Suppressor macrophage treated with lipopolysaccharide for 1 hour (primary cell): ENCODE measurements around the gene PAN2.
"Not testable (repeated sequence)": the region's sequence is repeated elsewhere in the genome, so short reads cannot be mapped to it uniquely, and the experiment has no call there.

Experiments used
- DNase-seq, 3 donors: peaks; one replicate each; pipeline ENCODE4 v3.0.0-alpha.2; 2020 to 2022

PAN2 gene, protein sequence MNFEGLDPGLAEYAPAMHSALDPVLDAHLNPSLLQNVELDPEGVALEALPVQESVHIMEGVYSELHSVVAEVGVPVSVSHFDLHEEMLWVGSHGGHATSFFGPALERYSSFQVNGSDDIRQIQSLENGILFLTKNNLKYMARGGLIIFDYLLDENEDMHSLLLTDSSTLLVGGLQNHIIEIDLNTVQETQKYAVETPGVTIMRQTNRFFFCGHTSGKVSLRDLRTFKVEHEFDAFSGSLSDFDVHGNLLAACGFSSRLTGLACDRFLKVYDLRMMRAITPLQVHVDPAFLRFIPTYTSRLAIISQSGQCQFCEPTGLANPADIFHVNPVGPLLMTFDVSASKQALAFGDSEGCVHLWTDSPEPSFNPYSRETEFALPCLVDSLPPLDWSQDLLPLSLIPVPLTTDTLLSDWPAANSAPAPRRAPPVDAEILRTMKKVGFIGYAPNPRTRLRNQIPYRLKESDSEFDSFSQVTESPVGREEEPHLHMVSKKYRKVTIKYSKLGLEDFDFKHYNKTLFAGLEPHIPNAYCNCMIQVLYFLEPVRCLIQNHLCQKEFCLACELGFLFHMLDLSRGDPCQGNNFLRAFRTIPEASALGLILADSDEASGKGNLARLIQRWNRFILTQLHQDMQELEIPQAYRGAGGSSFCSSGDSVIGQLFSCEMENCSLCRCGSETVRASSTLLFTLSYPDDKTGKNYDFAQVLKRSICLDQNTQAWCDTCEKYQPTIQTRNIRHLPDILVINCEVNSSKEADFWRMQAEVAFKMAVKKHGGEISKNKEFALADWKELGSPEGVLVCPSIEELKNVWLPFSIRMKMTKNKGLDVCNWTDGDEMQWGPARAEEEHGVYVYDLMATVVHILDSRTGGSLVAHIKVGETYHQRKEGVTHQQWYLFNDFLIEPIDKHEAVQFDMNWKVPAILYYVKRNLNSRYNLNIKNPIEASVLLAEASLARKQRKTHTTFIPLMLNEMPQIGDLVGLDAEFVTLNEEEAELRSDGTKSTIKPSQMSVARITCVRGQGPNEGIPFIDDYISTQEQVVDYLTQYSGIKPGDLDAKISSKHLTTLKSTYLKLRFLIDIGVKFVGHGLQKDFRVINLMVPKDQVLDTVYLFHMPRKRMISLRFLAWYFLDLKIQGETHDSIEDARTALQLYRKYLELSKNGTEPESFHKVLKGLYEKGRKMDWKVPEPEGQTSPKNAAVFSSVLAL

DNA sequence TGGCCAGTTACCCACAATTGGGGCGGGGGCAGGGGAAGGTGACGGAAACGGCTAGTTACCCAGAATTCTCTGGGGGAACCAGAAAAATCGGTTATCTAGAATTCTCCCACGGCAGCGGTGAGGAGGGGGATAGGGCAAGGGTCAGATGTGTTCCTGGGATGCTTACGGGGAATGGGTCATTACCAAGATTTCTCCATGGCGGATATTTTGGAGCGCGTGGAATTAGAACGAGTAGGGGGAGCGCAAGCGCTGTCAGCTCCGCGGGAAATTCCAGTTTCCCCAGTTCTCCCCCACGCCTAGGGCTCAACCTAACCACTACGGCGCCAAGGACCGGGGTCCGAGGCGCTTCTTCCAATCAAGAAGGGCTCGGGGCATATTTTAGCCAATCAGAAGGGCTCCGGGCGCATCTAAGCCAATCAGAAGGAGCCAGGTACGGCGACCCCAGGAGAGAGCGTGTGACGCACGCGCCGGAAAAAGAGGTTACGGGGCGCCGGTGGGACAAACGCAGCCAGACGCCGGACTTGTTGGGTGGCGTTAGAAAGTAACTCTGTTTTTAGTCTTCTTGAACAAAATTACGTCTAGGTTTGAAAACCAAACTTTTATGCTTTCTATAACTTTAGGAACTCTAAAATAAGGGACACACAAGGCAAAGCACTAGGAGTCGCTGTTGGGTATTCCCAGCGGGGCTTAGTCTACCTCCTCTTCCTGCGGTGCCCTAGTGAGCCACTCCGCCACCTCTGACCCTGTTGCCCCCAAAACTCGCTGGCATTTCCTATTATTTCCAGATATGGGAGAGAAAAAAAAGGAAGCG, at the start of gene PAN2:
Gene PAN2, minus strand, starts transcription at position 322 of the 811 bp plus-strand sequence. CDS start 906 bp downstream, outside the sequence.
- DNase-seq, result peak; percentile 97 to 99 (median 98)

DNA sequence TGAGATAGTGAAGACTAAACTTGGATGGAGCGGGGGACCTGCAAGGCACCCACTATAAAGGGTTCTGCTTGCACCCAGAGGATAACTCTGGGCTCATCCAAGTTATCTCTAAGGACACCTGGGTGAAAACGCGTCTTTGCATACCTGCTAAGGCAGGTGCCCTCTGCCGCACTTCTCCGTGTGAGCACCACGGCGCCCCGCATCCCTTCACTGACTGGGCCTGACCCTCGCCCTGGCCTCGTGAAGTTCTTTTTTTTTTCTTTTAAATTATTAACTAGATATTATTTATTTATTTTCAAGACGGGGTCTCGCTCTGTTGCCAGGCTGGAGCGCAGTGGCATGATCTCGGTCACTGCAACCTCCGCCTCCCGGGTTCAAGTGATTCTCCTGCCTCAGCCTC, 48.8 kb upstream of the PAN2 start:
- no peak for DNase-seq

DNA sequence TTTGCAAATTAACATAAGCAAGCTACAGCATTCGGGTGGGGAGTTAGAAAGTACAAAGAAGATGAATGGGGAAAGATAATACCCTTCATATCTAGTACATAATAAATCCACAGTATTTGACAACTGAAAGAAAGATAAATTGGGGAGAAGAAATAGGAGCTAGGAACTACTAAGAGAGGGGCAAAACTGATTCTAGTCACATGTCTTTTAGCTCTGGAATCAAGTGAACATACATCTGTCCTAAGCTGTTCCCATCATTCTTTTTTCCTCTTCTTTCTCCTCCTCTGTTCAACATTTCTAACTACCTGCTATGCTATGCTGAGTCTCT, 44.2 kb upstream of the PAN2 start:
- DNase-seq, result no peak

DNA sequence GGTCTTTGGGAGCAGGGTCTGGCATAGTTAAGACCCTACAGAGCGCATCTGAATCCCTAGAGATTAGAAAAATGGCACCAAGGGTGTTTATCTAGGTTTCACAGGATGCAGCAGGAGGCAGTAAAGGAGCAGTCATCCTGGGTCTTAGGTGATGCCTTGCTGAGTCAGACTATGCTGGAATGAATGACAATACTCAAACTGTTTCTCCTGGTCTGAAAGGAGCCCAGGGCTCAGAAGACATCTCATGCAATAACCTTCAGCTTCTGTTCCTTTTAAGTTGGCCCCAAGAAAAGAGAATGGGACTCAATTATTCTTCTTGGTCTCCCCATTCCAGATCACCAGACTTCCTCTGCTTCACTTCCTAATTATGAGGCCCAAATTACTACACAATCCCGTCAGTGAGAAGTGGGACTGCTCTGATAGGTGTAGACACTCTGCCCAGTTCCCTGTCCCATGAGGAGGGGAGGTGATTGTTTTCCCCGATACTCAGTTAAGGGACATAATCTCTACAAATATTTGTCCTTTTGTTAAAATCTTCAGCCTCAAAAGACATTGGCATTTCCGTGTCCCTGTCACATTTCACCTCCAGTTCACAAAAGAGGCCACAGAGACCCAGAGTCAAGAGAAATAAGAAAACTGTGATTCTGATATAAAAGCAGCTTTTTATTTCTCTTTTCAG, 43.6 kb upstream of the PAN2 start:
- DNase-seq, result peak in 1 of 3 donors; percentile 15

DNA sequence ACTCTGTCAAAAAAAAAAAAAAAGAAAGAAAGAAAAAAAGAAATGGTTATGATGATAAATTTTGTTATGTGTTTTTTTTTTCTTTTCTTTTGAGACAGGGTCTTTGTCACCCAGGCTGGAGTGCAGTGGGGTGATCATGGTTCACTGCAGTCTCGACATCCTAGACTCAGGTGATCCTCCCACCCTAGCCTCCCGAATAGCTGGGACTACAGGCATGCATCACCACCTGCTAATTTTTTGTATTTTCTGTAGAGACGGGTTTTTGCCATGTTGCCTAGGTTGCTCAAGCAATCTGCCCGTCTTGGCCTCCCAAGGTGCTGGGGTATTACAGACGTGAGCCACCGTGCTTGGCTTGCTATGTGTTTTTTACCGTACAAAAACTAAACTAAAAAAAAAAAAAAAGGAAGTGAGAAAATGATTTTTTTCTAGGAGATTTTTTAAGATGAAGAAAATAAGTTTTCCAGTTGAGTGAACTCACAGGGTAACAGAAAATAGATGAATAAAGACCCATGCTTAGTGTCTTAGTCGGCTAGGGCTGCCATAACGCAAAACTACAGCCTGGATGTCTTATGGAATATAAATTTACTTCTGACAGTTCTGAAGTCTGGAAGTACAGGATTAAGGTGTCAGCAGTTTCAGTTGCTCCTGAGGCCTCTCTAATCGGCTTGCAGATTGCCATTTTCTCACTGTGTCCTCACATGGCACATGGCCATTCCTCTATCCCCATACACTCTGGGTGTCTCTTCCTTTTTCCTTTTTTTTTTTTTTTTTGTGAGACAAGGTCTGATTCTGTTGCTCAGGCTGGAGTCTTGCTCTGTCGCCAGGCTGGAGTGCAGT, 42.0 kb upstream of the PAN2 start:
- no peak for DNase-seq

DNA sequence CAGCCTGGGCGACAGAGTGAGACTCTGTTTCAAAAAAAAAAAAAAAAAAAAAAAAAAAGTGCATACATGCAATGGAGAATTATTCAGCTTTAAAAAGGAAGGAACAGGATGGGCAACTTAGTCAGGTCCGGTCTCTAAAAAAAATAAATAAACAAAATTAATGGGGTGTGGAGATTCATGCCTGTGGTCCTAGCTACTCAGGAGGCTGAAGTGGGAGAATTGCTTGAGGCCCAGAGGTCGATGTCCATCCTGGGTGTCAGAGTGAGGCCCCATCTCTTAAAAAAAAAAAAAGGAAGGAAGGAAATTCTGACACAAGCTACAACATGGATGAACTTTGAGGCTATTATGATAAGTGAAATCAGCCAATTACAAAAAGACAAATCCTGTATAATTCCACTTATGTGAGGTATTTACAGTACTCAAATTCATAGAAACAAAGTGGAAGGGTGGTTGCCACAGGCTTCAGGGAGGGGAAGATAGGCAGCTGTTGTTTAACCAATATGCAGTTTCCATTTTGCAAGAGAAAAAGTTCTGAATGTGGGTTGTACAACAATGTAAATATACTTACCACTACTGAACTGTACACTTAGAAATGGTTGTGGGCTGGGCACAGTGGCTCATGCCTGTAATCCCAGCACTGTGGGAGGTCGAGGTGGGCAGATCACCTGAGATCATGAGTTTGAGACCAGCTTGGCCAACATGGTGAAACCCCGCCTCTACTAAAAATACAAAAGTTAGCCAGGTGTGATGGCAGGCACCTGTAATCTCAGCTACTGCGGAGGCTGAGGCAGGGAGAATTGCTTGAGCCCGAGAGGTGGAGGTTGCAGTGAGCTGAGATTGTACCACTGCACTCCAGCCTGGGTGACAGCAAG, 41.2 kb upstream of the PAN2 start:
- peak in 1 of 3 donors; percentile 19 for DNase-seq

DNA sequence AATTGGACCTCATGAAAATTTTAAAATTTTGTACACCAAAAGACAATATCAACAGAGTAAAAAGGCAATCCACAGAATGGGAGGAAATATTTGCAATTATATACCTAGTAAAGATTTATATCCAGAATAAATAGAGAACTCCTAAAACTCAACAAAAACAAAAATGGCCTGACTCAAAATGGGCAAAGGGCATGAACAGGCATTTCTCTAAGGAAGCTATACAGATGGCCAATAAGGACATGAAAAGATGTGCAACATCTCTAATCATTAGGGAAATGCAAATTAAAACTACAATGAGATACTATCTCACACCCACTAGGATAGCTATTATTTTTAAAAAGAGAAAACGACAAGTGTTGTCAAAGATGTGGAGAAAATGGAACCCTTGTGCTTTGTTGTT, 39.7 kb upstream of the PAN2 start:
- DNase-seq, result no peak

DNA sequence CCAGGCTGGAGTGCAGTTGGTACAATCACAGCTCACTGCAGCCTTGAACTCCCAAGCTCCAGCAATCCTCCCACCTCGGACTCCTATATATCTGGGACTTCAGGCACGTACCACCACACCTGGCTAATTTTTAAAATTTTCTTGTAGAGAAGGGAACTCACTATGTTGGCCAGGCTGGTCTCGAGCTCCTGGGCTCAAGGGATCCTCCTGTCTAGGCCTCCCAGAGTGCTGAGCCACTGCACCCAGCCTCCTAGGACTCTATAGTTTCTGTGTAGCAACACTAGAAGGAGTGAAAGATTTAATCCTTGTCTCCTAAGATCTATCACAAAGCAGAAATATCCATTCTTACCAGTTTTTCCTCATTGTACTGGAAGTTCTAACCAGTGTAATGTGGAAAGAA, 33.1 kb upstream of the PAN2 start:
- DNase-seq, result no peak

DNA sequence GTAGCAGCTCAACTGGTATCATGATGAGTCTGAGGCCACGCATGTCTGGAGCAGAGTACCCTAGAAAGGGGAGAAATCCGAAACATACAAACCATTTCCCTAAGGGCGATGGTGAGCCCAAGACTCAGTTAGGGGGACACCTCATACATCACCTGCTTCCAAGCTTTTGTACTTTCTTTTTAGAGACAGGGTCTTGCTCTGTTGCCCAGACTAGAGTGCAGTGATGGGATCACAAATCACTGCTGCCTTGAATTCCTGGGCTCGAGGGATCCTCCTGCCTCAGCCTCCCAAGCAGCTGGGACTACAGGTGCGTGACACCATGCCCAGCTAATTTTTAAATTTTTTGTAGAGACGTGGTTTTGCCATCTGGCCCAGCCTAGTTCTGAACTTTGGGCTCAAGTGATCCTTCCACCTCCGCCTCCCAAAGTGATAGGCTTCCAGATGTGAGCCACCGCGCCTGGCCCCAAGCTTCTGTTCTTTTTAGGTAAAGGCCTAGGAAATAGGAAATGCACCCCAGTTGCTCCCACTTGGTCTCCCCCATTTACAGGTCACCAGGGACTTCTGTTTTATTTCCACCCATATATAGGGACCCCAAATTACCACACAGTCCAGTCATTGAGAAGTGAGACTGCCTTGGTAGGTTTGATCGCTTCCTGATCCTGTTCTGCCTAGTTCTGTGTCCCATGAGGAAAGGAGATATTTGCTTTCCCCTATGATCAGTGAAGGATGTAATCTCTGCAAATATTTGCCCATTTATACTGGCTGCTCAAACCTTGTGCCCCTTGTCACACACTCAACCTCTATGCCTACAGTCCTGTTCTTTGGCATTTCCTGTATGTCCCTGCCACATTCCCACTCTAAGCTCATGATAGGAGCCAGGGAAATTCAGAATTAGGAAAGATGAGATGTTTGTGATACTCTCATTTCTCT, 28.6 kb upstream of the PAN2 start, which contains the start of gene APOF:
Gene APOF, minus strand, starts transcription at position 728 of the 930 bp plus-strand sequence. Its CDS starts 112 bp downstream, at position 616.
- DNase-seq, result no peak

DNA sequence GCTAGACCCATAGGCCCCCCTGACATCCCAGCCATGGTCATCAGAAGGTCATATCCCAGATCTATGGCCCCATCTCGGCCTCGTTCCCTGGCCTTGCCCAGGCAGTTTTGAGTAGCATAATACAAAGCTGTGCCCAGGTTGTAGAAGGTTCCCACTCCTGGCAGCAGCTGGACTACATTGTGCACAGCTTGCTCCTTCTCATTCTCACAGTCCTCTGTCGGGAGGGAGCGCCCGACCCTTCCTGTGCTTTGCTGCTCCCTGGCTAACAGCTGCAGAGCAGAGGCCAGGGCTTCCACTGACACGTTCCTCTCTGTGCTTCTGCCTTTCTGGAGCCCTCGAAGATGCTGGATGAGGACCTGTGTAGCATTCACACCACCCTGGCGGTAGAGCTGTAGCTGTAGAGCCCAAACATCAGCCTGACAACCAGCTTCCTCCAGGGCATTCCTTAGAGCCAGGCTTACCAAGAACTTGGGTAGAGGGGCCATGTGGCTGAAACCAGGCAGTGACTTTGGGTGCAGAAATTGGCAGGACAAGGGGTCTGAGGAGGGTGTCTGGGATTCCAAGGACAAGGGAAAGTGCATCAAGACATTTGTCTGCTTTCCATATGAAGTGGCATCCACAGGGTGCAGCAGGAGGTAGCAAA, 27.8 kb upstream of the PAN2 start:
- no peak for DNase-seq

DNA sequence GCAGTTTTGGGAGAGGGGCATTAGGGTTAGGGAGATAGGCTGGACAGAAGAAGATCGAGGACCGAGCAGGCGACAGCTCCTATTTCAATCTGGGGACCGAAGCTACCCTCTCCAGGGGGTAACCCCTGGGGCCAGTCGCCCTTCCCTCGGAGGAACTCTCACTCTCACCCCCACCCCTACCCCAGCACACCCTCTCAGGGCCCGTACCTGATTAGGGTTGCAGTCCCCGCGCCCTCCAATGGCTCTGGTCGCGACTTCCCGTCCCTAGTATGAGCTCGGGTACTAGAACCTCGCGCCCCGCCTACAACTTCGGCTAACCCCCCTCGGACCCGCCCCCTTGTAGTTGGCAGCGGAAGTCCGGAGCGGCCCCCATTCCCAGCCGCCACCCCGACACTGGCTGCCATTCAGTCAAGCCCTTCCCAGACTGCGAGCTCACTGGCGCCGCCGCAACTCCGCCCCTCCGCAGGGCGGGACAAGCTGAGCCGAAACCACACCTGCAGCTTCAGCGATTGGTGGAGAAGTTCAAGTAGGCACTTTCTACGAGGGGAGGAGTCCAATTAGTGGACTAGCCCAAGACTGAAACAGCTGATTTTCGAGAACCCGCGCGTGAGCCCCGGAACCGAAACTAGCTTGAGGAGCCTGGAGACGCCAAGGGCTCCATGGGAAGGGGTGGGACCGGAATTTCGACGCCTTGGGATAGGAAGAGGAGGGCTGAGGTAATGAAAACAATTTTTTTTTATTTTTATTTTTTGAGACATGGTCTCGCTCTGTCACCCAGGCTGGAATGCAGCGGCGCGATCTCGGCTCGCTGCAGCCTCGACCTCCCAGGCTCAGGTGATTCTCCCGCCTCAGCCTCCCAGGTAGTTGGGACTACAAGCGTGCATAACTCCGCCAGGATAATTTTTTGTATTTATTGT, 26.3 kb upstream of the PAN2 start, which contains the start of gene STAT2:
Gene STAT2, minus strand, starts transcription at position 257 of the 917 bp plus-strand sequence. CDS start 3,536 bp downstream, outside the sequence.
- DNase-seq, result peak; percentile 99 to 100 (median 100)

DNA sequence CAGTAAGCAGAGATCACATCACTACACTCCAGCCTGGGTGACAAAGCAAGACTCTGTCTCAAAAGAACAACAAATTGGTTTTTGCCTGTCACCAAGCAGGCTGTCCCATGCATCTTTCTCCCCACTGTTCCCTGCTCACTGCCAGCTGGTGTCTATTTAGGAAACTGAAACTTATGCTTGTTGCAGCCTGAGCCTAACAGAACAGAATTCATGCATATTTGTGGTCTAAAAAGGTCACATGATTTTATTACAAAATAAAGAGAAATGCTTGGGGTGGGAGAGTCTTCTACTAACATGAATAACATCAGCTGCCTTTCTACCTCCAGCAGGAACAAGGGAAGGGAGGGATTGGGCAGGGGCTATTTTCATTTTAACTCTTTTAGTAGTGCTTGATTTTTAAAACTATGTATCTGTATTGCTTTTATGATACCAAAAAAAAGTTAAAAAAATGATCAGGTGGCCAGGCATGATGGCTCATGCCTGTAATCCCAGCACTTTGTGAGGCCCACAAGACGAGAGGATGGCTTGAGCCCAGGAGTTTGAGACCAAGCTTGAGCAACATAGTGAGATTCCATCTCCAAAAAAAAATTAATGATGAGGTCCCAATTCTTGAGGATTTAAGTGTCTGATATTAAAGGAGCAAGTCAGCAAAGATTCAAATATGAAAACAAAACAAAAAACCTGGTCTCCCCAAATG, 25.2 kb upstream of the PAN2 start:
- peak; percentile 69 to 87 (median 70) for DNase-seq

DNA sequence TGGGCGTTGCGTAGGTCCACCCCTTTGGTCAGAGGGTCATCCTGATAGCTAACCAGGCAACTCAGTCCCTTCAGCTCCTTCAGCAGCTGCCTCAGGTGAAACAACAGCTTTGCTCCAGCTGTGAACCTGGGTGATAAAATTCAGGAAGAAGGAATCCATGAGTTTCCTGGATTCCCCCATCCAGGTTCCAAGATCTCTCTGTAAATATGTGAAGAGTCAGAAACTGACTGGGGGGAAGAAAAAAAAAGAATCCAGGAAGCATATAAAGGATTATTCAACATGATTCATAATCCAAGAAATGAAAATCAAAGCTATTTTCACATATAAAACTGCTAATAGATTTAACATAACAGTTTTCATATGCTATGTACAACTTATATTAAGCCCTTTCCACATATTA, 17.5 kb upstream of the PAN2 start:
- no peak for DNase-seq

DNA sequence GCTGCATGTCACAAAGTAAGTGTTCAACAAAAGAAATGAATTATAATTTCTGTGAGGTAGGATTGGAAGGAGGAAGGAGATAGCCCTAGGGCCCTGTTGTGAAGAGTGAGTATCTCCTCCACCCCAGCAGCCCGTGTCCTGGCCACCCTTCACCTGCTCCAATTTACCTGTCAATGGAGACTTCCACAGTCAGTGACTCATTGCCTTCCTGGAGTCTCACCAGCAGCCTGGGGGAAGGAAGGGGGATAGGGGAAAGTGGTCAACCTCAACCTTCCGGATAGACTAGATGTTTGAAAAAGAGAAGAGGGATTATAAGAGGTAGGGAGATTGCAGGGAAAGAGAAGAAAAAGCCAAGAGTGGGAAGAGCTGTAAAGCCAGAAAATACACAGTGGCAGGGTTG, 16.9 kb upstream of the PAN2 start:
- DNase-seq, result no peak

DNA sequence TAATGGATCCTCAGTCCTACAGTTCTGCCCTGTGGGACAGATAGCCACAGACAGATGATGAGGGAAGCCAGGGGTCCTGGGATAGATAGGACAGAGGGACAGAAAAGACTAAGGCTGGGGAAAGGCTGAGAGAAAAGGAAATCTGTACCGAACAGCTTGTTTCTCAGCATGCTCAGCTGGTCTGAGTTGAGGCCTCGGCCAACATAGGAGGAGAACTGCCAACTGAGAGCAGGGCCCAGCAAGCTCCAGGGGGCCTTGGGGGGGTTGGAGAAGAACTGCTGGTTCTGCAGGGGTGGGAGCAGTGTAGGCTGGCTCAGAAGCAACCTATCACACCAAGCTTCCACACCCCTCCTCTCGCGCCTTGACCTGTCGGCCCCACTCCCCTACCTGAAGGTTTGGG, 15.0 kb upstream of the PAN2 start:
- DNase-seq, result no peak

DNA sequence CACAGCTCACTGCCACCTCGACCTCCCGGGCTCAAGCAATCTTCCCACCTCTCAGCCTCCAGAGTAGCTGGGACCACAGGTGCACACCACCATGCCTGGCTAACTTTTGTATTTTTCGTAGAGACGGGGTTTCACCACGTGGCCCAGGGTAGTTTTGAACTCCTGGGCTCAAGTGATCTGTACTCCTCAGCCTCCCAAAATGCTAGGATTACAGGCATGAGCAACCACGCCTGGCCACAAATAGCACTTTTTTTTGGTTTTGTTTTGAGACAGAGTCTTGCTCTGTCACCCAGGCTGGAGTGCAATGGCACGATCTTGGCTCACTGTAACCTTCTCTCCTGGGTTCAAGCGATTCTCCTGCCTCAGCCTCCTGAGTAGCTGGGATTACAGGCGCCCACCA, 13.5 kb upstream of the PAN2 start:
- not testable (repeated sequence) for DNase-seq
